GM19455 (cell line): Measurements from ENCODE around the gene RCN1.
A peak's percentile ranks its signal among the peaks of the same experiment; 100 is the strongest.
"Not testable (repeated sequence)": the region's sequence is repeated elsewhere in the genome, so short reads cannot be mapped to it uniquely, and the experiment has no call there.

Source experiments
- ATAC-seq: cut with Tn5 transposase; IDR thresholded peaks from one replicate; pipeline ENCODE4 v1.9.1; 2021; ENCODE audit not compliant: unreplicated experiment

Gene RCN1

GRCh38 chr11:32090545-32091370 lies at the start of gene RCN1:
Gene RCN1 (plus strand): TSS chr11:32091074. CDS start chr11:32091197, 123 bp downstream.
- peak; percentile 59 for ATAC-seq

- ATAC-seq: no peak
These were observed 47.1 kb upstream of the RCN1 start for GRCh38 chr11:32043737-32044136.

- no peak for ATAC-seq
These were observed 46.6 kb upstream of the RCN1 start for GRCh38 chr11:32044158-32044863.

- ATAC-seq: no peak
These were observed 45.4 kb upstream of the RCN1 start for GRCh38 chr11:32045456-32045855.

- no peak for ATAC-seq
These were observed 40.6 kb upstream of the RCN1 start for GRCh38 chr11:32050264-32050663.

GRCh38 chr11:32052215-32052614 lies 38.7 kb upstream of the RCN1 start:
- no peak for ATAC-seq

GRCh38 chr11:32053151-32053888 lies 37.6 kb upstream of the RCN1 start:
- ATAC-seq: no peak

- no peak for ATAC-seq
These were observed 35.0 kb upstream of the RCN1 start for GRCh38 chr11:32055861-32056260.

GRCh38 chr11:32056438-32056837 lies 34.4 kb upstream of the RCN1 start:
- no peak for ATAC-seq

GRCh38 chr11:32059686-32060462 lies 31.0 kb upstream of the RCN1 start:
- no peak for ATAC-seq

GRCh38 chr11:32062540-32062939 lies 28.3 kb upstream of the RCN1 start:
- no peak for ATAC-seq

- not testable (repeated sequence) for ATAC-seq
These were observed 27.8 kb upstream of the RCN1 start for GRCh38 chr11:32063031-32063430.

GRCh38 chr11:32065865-32066629 lies 24.8 kb upstream of the RCN1 start:
- no peak for ATAC-seq

GRCh38 chr11:32068134-32068870 lies 22.6 kb upstream of the RCN1 start:
- ATAC-seq: no peak

GRCh38 chr11:32069361-32070058 lies 21.4 kb upstream of the RCN1 start:
- no peak for ATAC-seq

- ATAC-seq: no peak
These were observed 20.2 kb upstream of the RCN1 start for GRCh38 chr11:32070692-32071091.

- no peak for ATAC-seq
These were observed 19.1 kb upstream of the RCN1 start for GRCh38 chr11:32071811-32072210.

- no peak for ATAC-seq
These were observed 17.8 kb upstream of the RCN1 start for GRCh38 chr11:32072872-32073643.
